HEK293 (cell line): ENCODE measurements around the gene RRBP1.

Source experiments
- CTCF ChIA-PET: fragments of 350-600 bp; formaldehyde crosslinking; extraction: SDS; loops from one replicate; lab custom pipeline; 2021; ENCODE audit warnings: antibody characterized with exemption; lab: Yijun Ruan, JAX
- POLR2A ChIA-PET: fragments of 300-600 bp; formaldehyde crosslinking; extraction: SDS; loops from one replicate; lab custom pipeline; 2020; ENCODE audit warnings: antibody characterized with exemption, inconsistent platforms; lab: Yijun Ruan, JAX
- H3K27ac ChIP-seq: fragments of 200-500 bp; sonication (Bioruptor generic); 2 replicates; pipeline ENCODE4 v1.5.1; 2014; ENCODE audit warnings: low read depth, low read length, control low read depth, inconsistent platforms; ENCODE audit errors: extremely low read depth
- H3K36me3 ChIP-seq, 2 experiments: fragments of 200-500 bp in 1 of 2; sonication (Bioruptor generic) in 1 of 2; 1 replicate in 1 of 2; 2 replicates in 1 of 2; pipeline ENCODE4 v1.5.1; 2014 to 2017; ENCODE audit warnings: inconsistent platforms in 2 of 2, low read length in 2 of 2; ENCODE audit not compliant: control insufficient read depth in 2 of 2, insufficient read depth in 1 of 2
- H3K4me1 ChIP-seq: fragments of 200-500 bp; sonication (Bioruptor generic); 2 replicates; pipeline ENCODE4 v1.5.1; 2014; ENCODE audit warnings: mild to moderate bottlenecking, low read length, inconsistent platforms; ENCODE audit not compliant: control insufficient read depth, insufficient read depth
- H3K4me3 ChIP-seq: 2 replicates; pipeline ENCODE4 v1.5.1; 2011; ENCODE audit warnings: low read depth, mild to moderate bottlenecking, control low read depth, low read length, moderate library complexity
- H3K9me3 ChIP-seq: fragments of 200-500 bp; sonication (Bioruptor generic); 2 replicates; pipeline ENCODE4 v1.5.1; 2014; ENCODE audit warnings: low read depth, low read length, inconsistent platforms; ENCODE audit not compliant: control insufficient read depth, insufficient read depth
- GFI1B ChIP-seq: fragments of 450-650 bp; formaldehyde crosslinking; IDR thresholded peaks from 2 replicates; pipeline ENCODE4 v1.5.1; 2016; ENCODE audit warnings: missing biosample characterization, missing genetic modification characterization
- GLIS2 ChIP-seq: fragments of 450-650 bp; formaldehyde crosslinking; IDR thresholded peaks from 2 replicates; pipeline ENCODE4 v1.5.1; 2016; ENCODE audit warnings: missing biosample characterization, missing genetic modification characterization
- HOXC10 ChIP-seq: sonication (generic); formaldehyde crosslinking; IDR thresholded peaks from 2 replicates; pipeline ENCODE4 v1.8.1; 2023; ENCODE audit warnings: mild to moderate bottlenecking, missing genetic modification reagents
- INSM2 ChIP-seq: fragments of 450-650 bp; formaldehyde crosslinking; IDR thresholded peaks from 2 replicates; pipeline ENCODE4 v1.5.1; 2016; ENCODE audit warnings: missing biosample characterization, missing genetic modification characterization
- KLF8 ChIP-seq: fragments of 450-650 bp; formaldehyde crosslinking; IDR thresholded peaks from 2 replicates; pipeline ENCODE4 v1.5.1; 2016; ENCODE audit warnings: missing biosample characterization, missing genetic modification characterization
- MYNN ChIP-seq: fragments of 450-650 bp; formaldehyde crosslinking; IDR thresholded peaks from 2 replicates; pipeline ENCODE4 v1.5.1; 2016; ENCODE audit warnings: missing biosample characterization, missing genetic modification characterization, borderline replicate concordance
- PRDM4 ChIP-seq: fragments of 450-650 bp; formaldehyde crosslinking; IDR thresholded peaks from 2 replicates; pipeline ENCODE4 v1.5.1; 2017; ENCODE audit warnings: missing biosample characterization, missing genetic modification characterization
- ZBTB21 ChIP-seq: fragments of 450-650 bp; formaldehyde crosslinking; IDR thresholded peaks from 2 replicates; pipeline ENCODE4 v1.5.1; 2017; ENCODE audit warnings: missing biosample characterization, missing genetic modification characterization
- ZFP69B ChIP-seq: fragments of 450-650 bp; formaldehyde crosslinking; IDR thresholded peaks from 2 replicates; pipeline ENCODE4 v1.5.1; 2016; ENCODE audit warnings: missing biosample characterization, missing genetic modification characterization
- ZNF10 ChIP-seq: fragments of 450-650 bp; formaldehyde crosslinking; IDR thresholded peaks from 2 replicates; pipeline ENCODE4 v1.5.1; 2017; ENCODE audit warnings: missing biosample characterization, missing genetic modification characterization
- ZNF121 ChIP-seq: fragments of 450-650 bp; formaldehyde crosslinking; IDR thresholded peaks from 2 replicates; pipeline ENCODE4 v1.5.1; 2016; ENCODE audit warnings: missing biosample characterization, missing genetic modification characterization
- ZNF19 ChIP-seq: fragments of 450-650 bp; formaldehyde crosslinking; IDR thresholded peaks from 2 replicates; pipeline ENCODE4; 2016; ENCODE audit warnings: missing biosample characterization, missing genetic modification characterization, low read depth
- ZNF335 ChIP-seq: fragments of 450-650 bp; formaldehyde crosslinking; conservative IDR thresholded peaks from 2 replicates; pipeline ENCODE4 v1.5.1; 2016; ENCODE audit warnings: missing biosample characterization, missing genetic modification characterization
- ZNF529 ChIP-seq: fragments of 450-650 bp; formaldehyde crosslinking; IDR thresholded peaks from 2 replicates; pipeline ENCODE4 v1.5.1; 2017; ENCODE audit warnings: missing genetic modification characterization, missing biosample characterization; ENCODE audit not compliant: insufficient replicate concordance
- ZNF76 ChIP-seq: fragments of 450-650 bp; formaldehyde crosslinking; IDR thresholded peaks from 2 replicates; pipeline ENCODE4; 2016; ENCODE audit warnings: low read depth, missing biosample characterization, missing genetic modification characterization, borderline replicate concordance
- ZNF776 ChIP-seq: fragments of 450-650 bp; formaldehyde crosslinking; IDR thresholded peaks from 2 replicates; pipeline ENCODE4 v1.5.0; 2017; ENCODE audit warnings: missing biosample characterization, missing genetic modification characterization, borderline replicate concordance
- ZNF792 ChIP-seq: fragments of 450-650 bp; formaldehyde crosslinking; IDR thresholded peaks from 2 replicates; pipeline ENCODE4 v1.5.1; 2016; ENCODE audit warnings: missing biosample characterization, missing genetic modification characterization
- TF ChIP-seq, protein P1 (sequence below): fragments of 450-650 bp; formaldehyde crosslinking; IDR thresholded peaks from 2 replicates; pipeline ENCODE4 v1.5.1; 2016; ENCODE audit warnings: missing biosample characterization, missing genetic modification characterization
- TF ChIP-seq, protein P2 (sequence below): fragments of 450-650 bp; formaldehyde crosslinking; optimal IDR thresholded peaks from 2 replicates; pipeline ENCODE3; 2016; ENCODE audit warnings: missing biosample characterization, mild to moderate bottlenecking, missing genetic modification characterization
- TF ChIP-seq, protein P3 (sequence below): fragments of 450-650 bp; formaldehyde crosslinking; IDR thresholded peaks from 2 replicates; pipeline ENCODE4 v1.5.1; 2016; ENCODE audit warnings: missing biosample characterization, missing genetic modification characterization
- TF ChIP-seq, protein P4 (sequence below): fragments of 450-650 bp; formaldehyde crosslinking; conservative IDR thresholded peaks from 2 replicates; pipeline ENCODE4 v1.5.1; 2016; ENCODE audit warnings: low read depth, missing biosample characterization, missing genetic modification characterization

Gene RRBP1

GRCh38 chr20:17641520-17641964 is 40.5 kb downstream of the RRBP1 start:
- TF ChIP-seq ZBTB21 (tag by site-specific recombination) = no peak
- TF ChIP-seq, protein P1, sequence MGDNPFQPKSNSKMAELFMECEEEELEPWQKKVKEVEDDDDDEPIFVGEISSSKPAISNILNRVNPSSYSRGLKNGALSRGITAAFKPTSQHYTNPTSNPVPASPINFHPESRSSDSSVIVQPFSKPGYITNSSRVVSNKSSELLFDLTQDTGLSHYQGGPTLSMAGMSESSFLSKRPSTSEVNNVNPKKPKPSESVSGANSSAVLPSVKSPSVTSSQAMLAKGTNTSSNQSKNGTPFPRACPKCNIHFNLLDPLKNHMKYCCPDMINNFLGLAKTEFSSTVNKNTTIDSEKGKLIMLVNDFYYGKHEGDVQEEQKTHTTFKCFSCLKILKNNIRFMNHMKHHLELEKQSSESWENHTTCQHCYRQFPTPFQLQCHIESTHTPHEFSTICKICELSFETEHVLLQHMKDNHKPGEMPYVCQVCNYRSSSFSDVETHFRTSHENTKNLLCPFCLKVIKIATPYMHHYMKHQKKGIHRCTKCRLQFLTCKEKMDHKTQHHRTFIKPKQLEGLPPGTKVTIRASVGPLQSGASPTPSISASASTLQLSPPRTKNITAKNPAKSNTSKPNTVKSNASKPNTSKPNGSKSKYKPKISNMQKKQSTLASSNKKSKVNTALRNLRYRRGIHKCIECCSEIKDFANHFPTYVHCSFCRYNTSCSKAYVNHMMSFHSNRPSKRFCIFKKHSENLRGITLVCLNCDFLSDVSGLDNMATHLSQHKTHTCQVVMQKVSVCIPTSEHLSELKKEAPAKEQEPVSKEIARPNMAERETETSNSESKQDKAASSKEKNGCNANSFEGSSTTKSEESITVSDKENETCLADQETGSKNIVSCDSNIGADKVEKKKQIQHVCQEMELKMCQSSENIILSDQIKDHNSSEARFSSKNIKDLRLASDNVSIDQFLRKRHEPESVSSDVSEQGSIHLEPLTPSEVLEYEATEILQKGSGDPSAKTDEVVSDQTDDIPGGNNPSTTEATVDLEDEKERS = no peak
- TF ChIP-seq ZNF792 (tag by site-specific recombination) = no peak
- no peak for TF ChIP-seq ZNF76 (tag by site-specific recombination)
- TF ChIP-seq HOXC10 (CRISPR knock-in tag) = no peak
- TF ChIP-seq, protein P2, sequence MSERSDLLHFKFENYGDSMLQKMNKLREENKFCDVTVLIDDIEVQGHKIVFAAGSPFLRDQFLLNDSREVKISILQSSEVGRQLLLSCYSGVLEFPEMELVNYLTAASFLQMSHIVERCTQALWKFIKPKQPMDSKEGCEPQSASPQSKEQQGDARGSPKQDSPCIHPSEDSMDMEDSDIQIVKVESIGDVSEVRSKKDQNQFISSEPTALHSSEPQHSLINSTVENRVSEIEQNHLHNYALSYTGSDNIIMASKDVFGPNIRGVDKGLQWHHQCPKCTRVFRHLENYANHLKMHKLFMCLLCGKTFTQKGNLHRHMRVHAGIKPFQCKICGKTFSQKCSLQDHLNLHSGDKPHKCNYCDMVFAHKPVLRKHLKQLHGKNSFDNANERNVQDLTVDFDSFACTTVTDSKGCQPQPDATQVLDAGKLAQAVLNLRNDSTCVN (tag by site-specific recombination) = no peak
- TF ChIP-seq GFI1B (tag by site-specific recombination) = no peak
- TF ChIP-seq PRDM4 (tag by site-specific recombination) = no peak
- TF ChIP-seq ZNF121 (tag by site-specific recombination) = no peak
- TF ChIP-seq ZFP69B (tag by site-specific recombination) = no peak
- no peak for TF ChIP-seq ZNF529 (tag by site-specific recombination)
- peaks cover 0 to 60% of the 10 kb centered on the region in 2 experiments; a peak in 1 of 3 replicates for H3K36me3 ChIP-seq
- POLR2A ChIA-PET = no interaction called here
- H3K27ac ChIP-seq = no peak overlapping the region
- no peak overlapping the region for H3K4me3 ChIP-seq
- no peaks in the 10 kb centered on the region for H3K4me1 ChIP-seq
- CTCF ChIA-PET = interaction anchor here (1.2 kb wide), 1 partner anchor 13 kb away, joined by 4 read pairs; no protein-coding TSS in a partner anchor
- no peaks in the 10 kb centered on the region for H3K9me3 ChIP-seq

DNA sequence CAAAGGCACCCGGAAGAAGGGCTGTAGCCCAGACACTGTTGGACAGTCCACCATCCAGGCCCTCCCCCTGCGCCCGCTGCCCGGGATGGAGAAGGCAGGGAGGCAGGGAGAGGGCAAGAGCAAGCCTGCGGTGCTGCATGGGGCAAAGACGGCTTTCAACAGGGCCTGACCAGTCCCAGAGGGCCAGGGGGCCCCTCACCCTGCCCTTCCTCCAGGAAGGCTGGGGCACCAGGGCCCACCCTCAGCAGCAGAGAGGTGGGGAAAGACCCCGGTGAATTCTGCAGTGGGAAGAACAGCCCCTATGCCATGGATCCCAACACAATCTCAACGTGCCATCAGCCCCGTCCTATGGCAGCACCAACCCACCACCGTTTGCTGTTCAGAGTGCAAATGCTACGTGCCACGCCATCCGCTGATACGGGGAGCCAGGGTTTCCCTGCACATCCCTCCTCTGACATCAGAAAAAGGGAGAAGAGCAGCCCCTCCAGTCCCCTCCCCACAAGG is 41.1 kb downstream of the RRBP1 start:
- ChIA-PET POLR2A (no interaction called here), CTCF (interaction anchor here (1.2 kb wide), 1 partner anchor 14 kb away, joined by 4 read pairs; no protein-coding TSS in a partner anchor)
- Histone ChIP-seq H3K4me1 (no peaks in the 10 kb centered on the region), H3K9me3 (no peaks in the 10 kb centered on the region), H3K4me3 (no peak overlapping the region), H3K27ac (no peak overlapping the region), H3K36me3 (peaks cover 0 to 66% of the 10 kb centered on the region in 2 experiments; a peak in 1 of 3 replicates)
- TF ChIP-seq INSM2 (tag by site-specific recombination) (no peak), KLF8 (tag by site-specific recombination) (no peak), GLIS2 (no peak), ZNF10 (tag by site-specific recombination) (no peak), ZNF776 (no peak), ZNF19 (tag by site-specific recombination) (no peak), ZNF335 (no peak), MYNN (tag by site-specific recombination) (no peak)
- TF ChIP-seq, protein P3, sequence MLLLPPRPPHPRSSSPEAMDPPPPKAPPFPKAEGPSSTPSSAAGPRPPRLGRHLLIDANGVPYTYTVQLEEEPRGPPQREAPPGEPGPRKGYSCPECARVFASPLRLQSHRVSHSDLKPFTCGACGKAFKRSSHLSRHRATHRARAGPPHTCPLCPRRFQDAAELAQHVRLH (tag by site-specific recombination) = no peak
- TF ChIP-seq, protein P4, sequence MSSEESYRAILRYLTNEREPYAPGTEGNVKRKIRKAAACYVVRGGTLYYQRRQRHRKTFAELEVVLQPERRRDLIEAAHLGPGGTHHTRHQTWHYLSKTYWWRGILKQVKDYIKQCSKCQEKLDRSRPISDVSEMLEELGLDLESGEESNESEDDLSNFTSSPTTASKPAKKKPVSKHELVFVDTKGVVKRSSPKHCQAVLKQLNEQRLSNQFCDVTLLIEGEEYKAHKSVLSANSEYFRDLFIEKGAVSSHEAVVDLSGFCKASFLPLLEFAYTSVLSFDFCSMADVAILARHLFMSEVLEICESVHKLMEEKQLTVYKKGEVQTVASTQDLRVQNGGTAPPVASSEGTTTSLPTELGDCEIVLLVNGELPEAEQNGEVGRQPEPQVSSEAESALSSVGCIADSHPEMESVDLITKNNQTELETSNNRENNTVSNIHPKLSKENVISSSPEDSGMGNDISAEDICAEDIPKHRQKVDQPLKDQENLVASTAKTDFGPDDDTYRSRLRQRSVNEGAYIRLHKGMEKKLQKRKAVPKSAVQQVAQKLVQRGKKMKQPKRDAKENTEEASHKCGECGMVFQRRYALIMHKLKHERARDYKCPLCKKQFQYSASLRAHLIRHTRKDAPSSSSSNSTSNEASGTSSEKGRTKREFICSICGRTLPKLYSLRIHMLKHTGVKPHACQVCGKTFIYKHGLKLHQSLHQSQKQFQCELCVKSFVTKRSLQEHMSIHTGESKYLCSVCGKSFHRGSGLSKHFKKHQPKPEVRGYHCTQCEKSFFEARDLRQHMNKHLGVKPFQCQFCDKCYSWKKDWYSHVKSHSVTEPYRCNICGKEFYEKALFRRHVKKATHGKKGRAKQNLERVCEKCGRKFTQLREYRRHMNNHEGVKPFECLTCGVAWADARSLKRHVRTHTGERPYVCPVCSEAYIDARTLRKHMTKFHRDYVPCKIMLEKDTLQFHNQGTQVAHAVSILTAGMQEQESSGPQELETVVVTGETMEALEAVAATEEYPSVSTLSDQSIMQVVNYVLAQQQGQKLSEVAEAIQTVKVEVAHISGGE (tag by site-specific recombination) = no peak
